ENCODE results near the gene OR2W3.

OR2W3 gene

DNA sequence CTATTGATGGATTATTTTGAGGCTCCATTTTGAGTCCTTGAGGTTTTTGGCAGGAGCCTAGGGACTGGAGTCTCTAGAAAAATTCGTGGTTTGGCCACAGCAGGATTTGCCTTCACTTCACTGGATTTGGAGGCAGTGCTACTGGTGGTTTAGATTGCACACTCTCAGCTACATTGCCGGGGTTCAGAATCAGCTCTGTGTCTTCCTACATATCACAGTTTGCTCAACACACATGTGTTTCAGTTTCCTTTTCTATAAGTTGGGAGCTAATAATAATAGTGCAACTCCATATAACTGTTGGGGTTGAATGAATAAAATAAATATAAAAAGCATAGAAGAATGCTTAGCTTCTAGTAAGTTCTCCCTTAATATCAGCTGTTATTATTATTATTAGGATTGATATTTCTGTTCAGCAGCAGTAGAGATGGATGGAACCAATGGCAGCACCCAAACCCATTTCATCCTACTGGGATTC lies at the start of gene OR2W3:
TSS of gene OR2W3 (plus strand) at position 425 of the 475 bp plus-strand sequence. CDS start at position 425, 0 bp downstream.
- no peak for DNase-seq

DNA sequence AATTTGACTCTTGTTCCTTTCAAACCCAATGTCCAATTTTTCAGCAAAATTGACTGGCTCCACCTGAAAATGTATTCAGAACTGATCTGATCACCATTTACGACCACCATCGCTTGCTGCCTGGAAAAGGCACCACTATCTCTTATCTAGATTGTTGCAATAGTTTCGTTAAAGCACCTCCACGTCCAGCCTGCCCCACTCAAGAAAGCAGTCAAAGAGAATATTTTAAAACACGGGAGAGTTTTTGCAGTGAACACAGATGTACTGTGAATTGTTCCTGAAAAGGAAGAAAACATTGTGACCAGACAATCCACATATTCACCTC lies 49.7 kb upstream of the OR2W3 start:
- DNase-seq = no peak

DNA sequence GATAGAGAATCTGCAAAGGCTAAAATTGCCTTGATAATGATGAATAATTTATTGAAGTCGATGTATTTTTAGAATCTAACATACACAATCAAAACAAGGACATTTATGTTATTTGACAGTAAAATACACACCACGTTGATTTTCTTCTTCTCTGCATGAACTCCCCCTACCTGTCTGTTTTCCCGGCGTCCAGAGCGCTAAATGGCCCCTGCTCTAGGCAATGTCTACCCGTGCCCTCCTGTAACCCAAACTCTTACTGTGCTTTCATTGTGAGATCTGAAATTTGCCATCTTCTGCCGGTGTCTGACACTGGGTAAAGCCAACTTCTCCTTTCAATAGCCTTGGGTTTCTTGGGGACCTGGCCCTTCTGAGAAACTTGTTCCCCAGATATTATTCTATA lies 47.0 kb upstream of the OR2W3 start:
- DNase-seq = no peak

DNA sequence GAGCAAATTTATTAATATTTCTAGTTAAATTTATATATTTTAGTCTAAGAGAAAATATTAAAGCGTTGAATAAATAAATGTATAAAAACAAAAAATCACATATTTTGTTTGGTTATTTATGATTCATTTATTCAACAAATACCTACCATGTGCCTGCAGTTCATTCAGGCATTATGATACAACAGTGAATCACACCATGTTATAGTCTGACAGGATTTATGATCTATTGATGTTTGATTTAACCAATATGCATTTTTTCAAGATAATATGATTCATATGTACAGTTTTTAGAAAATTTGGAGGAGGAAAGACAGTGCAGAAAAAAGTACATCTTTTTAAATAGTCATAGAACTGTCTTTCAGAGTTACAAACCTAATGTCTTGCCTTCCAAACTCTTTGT lies 45.8 kb upstream of the OR2W3 start:
- no peak for DNase-seq

DNA sequence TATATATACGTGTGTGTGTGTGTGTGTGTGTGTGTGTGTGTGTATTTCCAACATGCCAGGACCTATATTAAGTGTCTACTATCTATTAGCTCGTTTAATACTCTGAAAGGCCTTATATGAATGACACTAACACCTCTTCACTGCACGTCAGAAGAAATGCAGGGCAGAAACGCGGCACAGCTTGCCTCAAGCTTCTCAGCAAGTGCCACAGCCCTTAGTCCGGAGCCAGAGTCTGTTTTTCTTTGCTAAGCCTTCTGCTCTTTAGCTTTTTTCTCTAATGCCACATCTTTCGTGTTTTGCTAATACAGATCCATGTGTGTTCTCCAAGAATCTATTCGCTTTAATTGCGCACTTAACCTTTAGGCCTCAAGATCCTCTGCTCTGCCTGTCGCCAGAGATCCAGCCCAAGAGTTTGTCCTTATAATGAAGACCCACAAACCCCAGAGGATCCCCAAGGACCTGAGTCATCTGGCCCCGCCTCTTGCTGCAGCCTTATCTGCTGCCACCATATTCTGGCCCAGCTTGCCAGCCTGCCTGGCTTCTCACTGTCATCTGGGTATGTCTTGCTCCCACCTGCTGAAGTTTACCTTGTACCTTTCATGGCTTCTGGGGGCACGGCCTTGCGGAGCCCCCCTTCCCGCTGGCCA lies 40.4 kb upstream of the OR2W3 start:
- no peak for DNase-seq

DNA sequence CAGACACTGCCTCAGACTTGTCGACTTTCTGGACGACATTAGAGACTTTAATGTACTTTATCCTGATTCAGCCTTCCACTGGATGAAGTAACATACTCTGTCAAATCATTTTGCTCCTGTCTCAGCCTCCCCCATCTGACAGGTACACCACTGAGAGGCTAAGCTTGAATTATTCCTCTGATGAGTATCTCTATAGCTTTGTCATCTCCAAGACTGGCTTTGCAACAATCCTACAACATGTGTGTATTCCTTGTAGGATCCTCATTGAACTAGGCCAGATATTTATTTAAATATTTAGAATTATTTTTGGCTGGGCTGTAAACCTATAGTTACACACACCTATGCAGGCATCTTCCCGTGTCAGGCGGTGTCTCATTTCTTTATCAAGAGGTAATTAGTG lies 39.5 kb upstream of the OR2W3 start:
- DNase-seq = no peak

DNA sequence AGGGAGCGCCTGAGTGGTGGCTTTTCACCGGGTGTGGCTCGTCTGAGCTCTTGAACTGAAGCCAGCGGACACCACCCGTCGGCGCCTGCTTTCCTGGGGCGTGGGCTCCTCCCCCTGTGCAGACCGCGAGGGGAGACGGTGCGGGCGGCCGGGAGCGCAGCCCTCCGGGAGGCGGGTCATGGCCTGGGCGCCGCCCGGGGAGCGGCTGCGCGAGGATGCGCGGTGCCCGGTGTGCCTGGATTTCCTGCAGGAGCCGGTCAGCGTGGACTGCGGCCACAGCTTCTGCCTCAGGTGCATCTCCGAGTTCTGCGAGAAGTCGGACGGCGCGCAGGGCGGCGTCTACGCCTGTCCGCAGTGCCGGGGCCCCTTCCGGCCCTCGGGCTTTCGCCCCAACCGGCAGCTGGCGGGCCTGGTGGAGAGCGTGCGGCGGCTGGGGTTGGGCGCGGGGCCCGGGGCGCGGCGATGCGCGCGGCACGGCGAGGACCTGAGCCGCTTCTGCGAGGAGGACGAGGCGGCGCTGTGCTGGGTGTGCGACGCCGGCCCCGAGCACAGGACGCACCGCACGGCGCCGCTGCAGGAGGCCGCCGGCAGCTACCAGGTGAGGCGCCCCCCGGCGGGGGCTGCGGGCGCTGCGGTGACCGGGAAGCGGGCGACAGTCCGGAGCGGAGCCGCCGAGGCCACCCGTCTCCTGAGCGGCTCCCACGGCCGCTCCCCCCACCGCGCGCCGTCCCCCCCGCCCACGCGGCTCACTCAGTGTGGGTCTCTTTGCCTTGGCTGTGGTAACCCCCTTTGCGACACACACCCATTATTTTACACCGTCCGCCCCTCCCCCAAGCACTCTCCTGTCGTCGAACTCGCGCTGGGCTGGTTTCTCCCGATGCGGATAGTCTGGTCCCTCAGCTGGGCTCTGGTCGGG lies 38.1 kb upstream of the OR2W3 start, which contains the start of gene TRIM58:
TSS of gene TRIM58 (plus strand) at position 119 of the 916 bp plus-strand sequence. CDS start at position 179, 60 bp downstream.
- no peak for DNase-seq

DNA sequence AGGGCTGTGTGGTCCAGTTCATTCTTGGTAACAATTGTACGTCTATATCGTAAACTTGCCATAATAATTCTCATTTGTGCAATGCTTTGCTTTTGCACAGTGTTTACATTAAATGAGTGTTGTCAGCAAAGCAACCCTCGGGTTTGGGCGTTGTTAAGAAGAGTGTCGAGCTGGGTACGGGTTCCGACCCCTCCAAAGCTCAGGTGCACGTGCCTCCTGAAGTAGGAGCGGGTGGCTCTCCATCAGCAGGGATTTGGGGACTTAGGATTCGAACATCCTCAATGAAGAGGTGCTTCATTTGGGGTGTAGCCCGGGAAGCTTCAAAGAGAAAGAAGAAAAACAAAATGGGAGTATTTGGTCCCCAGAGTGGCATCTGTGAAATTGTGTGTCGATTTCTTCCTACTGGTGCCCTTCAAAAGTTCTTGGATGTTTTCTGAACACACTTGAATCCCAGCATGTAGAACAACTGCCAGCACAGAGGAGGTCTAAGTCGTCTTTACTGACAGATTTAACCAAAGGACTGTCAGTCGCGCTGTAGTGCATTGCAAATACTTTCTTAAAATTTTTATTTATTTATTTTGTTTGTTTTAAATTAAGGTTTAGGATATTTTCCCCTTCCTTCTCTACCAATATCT lies 37.3 kb upstream of the OR2W3 start:
- DNase-seq = no peak

DNA sequence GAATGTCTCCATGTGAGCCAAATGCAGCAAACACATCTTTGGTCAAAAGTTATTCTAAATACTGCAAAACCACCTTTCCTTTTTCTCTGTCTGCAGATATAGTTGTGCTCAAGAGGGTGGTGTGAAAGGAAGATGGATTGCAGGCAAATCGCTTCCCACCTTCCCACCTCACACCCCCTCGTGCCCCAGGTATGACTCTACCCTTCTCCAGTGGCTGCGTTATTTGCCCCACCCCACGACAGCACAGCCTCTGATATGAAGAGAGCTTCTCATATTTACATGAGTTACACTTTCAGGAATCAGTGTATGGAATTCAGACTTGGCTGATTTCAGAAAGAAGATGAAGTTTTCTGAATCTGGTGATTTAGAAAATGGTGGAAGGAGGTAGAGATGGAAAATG lies 32.6 kb upstream of the OR2W3 start:
- DNase-seq = no peak

DNA sequence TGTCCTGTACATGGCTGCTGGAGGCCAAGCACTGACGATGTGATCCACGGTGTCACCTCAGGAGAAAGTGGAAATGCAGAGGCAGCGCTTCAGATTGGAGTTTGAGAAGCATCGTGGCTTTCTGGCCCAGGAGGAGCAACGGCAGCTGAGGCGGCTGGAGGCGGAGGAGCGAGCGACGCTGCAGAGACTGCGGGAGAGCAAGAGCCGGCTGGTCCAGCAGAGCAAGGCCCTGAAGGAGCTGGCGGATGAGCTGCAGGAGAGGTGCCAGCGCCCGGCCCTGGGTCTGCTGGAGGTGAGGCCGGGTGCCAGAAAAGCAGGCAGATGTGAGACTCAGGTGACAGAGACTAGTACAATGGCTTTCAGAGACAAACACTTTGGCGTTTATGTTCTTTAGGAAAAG lies 30.7 kb upstream of the OR2W3 start:
- no peak for DNase-seq

DNA sequence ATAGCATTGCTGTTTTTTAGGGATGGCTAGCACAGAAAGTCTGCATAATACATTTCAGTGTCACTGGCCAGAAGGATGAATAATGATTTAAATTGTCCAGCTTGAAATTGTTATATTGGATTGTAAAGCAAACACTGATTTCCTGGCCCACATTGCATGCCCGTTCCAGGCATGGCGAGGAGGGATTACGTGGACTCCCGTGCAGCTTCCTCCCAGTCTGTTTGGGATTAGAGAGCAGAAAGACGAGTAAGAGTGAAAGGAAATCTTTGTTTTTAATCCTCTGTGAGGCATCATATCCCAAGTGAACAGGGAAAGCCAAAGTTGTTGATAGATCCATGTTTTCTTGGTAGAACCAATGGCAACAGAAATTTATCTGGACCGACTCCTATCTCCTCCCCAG lies 30.0 kb upstream of the OR2W3 start:
- no peak for DNase-seq

DNA sequence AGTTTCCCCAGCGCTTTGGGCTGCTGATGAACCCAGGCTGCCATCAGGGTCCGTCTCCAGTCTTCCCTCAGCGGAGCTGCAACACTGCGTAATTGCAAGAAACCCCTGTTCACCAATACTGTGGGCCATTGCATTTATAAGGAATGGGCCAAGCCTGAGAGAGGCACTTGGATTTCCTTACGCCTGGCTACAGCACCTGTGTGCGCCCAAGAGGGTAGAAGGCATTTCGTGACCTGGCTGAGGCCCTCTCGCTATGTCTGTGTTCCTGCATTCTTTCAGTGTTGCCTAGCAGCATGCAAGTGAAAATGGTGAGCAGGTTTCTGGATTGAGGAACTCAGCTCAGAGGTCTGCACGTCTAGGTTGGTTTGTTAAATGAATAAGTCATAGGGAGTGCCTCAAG lies 12.0 kb upstream of the OR2W3 start:
- no peak for DNase-seq

DNA sequence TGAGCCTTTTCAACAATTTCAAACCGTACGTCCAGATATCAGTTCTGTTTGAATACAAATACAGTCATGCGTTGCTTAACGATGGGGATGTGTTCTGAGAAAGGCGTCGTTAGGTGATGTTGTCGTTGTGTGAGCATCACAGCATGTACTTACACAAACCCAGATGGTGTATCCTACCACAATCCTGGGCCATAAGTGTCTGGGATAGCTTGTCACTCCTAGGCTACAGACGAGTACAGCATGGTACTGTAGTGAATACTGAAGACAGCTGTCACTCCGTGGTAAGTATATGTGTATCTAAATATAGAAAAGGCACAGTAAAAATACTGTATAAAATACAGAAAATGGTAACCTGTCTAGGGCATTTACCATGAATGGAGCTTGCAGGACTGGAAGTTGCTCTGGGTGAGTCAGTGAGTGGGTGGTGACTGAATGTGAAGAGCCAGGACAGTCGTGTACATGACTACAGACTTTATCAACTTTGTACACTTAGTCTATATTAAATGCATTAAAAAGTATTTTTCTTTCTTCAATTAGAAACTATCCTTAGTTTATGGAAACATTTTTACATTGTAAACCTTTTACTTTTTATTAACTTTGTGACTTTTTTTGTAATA lies 10.5 kb upstream of the OR2W3 start:
- no peak for DNase-seq

DNA sequence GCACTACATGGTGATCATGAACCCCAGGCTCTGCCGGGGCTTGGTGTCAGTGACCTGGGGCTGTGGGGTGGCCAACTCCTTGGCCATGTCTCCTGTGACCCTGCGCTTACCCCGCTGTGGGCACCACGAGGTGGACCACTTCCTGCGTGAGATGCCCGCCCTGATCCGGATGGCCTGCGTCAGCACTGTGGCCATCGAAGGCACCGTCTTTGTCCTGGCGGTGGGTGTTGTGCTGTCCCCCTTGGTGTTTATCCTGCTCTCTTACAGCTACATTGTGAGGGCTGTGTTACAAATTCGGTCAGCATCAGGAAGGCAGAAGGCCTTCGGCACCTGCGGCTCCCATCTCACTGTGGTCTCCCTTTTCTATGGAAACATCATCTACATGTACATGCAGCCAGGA lies 589 bp downstream of the OR2W3 start:
- DNase-seq = no peak

DNA sequence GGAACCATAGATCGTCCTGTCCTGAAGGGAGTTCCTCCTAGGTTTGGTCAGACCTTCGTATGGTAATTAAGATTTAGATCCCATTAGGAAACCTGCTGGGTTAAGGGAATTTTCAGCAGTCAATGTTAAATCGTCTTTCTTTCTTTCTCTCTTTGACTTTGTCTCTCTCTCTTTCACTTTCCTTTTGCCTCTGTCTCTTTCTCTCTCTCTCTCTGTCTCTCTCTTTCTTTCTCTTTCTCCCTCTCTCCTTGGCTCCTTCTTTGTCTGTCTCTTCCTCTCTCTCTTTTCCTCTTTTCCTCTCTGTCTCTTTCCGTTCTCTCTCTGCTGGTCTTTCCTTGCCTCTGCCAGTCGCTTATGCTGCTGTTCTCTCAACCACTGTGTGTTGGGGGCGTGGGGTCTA lies 8.7 kb downstream of the OR2W3 start:
- DNase-seq = no peak

DNA sequence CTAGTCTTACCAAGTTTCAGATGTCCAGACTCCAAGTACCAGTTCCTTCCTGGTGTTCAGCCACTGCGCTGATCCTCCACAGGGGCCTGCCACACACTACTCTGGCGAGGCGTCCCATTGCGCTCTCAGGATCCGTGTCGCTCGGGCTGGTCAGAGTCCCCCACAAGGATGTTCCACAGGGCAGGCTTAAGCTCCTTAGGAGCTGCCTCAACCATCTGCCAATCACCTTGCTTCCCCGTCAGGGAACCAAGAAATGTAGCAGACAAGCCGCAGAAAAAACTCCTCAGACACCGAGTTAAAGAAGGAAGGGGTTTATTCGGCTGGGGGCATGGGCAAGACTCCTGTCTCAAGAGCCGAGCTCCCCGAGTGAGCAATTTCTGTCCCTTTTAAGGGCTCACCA lies 9.8 kb downstream of the OR2W3 start:
- no peak for DNase-seq

DNA sequence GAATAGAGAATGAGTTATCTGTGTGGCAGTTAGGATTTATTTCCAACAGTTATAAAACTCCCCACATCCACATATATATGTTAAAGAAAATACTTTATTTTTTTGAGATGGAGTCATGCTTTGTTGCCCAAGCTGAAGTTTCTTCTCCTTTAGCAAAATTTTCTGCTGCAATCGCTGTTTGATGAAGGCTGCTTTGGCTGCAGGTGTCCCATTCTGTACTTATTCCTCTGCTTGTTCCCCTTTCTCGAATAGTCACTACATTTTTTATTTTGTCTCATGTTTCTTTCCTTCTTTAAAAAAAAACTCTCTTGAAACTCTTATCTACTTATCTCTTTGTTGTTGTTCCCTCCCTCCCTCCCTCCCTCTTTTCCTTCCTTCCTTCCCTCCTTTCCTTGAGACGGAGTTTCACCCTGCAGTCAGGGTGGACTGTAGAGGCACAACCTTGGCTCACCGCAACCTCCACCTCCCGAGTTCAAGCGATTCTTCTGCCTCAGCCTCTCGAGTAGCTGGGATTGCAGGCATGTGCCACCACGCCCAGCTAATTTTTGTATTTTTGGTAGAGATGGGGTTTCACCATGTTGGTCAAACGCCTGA lies 10.6 kb downstream of the OR2W3 start:
- DNase-seq = no peak

DNA sequence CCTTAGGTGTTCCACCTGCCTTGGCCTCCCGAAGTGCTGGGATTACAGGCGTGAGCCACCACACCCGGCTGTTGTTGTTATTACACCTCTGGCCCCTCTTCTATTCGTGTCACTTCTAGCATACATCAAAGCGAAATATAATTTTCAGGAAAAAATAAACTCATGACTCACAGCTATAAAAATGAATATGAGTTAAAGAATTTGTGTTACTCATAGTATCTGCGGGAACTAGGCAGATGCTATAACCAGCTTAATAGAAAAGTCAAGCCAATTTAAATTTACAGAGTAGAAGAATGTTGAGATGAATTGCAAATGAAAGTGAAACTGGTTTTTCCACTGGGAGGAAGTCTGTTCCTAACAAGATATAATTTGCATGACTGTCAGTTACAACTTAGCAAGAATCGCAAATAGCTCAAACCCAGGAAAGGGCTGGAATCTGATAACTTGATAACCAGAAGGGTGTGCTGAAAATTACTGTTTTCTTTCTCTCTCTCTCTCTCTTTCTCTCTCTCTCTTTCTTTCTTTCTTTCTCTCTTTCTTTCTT lies 11.2 kb downstream of the OR2W3 start:
- no peak for DNase-seq

DNA sequence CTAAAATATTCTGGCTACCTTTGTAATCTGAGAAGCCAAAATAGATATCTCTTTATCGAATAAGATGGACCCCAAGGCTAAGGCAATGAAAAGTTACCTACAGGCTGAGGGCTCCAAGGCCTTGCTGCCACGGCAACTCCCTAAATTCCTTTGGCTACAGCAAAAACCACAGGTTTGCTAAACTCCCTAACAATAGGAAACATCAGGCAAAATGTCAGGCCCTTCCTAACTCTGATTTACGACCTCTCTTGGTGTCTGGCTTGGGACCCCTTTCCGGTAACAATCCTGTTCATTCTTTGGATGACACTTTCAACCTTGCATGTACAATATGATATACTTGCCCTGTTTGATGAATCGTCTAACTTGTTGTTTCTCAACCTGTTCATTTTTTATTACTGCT lies 13.4 kb downstream of the OR2W3 start:
- no peak for DNase-seq

DNA sequence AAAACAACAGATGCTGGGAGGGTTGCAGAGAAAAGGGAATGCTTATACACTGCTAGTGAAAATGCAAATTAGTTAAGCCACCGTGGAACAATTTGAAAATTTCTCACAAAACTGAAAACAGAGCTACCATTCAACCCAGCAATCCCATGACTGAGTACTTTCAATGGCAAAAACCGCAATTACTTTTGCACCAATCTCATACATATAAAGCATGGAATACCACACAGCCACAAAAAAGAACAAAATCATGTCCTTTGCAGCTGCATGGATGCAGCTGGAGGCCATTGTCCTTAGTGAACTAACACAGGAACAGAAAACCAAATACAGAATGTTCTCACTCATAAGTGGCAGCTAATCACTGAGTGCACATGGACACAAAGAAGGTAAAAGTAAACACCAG lies 18.4 kb downstream of the OR2W3 start:
- DNase-seq = no peak

DNA sequence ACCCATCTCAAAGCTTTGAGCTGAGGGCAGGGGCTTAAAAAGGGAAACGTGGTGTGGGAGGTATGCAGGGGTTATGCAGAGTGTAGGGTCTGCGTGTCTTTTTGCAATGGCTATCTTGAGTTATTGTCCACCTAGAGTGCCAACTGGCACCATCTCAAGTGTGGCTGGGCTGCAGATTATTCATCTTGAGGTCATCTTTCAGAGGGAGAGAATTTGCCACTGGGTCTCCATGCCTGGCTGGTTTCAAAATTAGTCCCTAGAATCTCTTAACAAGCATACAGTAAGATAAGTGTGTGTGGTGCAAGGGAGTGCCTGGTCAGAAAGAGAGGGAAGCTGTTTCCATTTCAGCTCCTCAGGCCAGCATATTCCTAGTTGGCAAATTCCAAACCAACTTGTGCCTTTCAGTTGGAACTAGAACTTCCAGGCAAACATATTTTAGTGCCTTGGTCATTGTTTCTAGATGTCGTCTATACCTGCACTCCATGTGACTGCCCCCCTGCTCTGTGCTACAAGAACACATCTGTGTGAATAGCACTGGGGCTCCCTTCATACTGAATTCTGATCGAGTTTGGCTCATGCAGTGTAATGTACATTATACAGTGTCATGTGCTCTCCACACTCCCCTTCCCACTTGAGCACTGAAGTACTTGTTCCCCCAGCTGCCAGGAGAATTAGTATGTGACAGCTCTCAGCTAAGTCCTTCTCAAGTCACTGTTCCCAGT lies 19.7 kb downstream of the OR2W3 start:
- DNase-seq = no peak

DNA sequence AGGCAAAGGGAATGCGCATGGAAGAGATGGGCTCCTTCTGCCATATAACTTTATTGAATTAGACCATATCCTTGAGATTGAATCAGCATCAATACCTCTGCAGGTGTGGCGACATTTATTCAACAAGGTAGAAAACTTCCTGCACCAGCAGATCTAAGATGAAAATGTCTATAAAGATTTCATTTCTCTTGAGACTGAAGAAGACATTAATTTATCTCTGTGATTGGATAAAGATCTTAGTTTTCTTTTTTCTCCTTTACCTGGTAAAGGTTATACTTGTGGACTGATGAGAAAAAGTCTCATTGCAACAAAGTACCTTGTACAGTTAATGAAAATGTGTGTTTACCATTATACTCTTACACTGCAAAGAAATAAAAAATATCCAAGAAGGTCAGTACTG lies 24.6 kb downstream of the OR2W3 start, which contains the start of gene OR2T8:
TSS of gene OR2T8 (plus strand) at position 301 of the 400 bp plus-strand sequence. CDS start 766 bp downstream, outside the sequence.
- DNase-seq = no peak
